Measurements from ENCODE around the gene ANKHD1. TPM values are rescaled to one million over a fixed set of nuclear protein-coding genes. Genes with fewer than 3 reads are reported as not detected.
A peak's percentile ranks its signal among the peaks of the same experiment; 100 is the strongest.

The ANKHD1 gene
- total and polyA plus RNA-seq, 9 of the 15 experiments (the other 6 are each of a cell fraction or from before 2014, with no cell fraction given): 38.9 to 138 (median 78.7) TPM

- TF ChIP-seq ZBTB5 (IDR thresholded peaks at IDR 0.05): no peak
- TF ChIP-seq ZNF277 (CRISPR knock-in tag; IDR thresholded peaks at IDR 0.05; ENCODE audit: borderline replicate concordance): no peak
- TF ChIP-seq RBM25 (IDR thresholded peaks at IDR 0.05; ENCODE audit: low read depth, low read length, severe bottlenecking): no peak
- no peak for TF ChIP-seq CHD7 (IDR thresholded peaks at IDR 0.05; ENCODE audit: low read depth, low read length)
- TF ChIP-seq RBM39 (optimal IDR thresholded peaks at IDR 0.05; ENCODE audit: low read depth, low read length): no peak
- 0 out of 2 replicates have a peak, but pooled peaks have one; percentile 68 for TF ChIP-seq NFRKB (IDR thresholded peaks at IDR 0.05; ENCODE audit: low read depth)
- no peak for TF ChIP-seq ZNF512 (tag; IDR thresholded peaks at IDR 0.05)
- no peak for TF ChIP-seq POU5F1 (IDR thresholded peaks at IDR 0.05; ENCODE audit: borderline replicate concordance, low read depth, low read length, partially characterized antibody)
These were observed 787 bp upstream of the ANKHD1 start (continued) for GRCh38 chr5:140400730-140401361.
